ENCODE results near the gene NEDD4L.

GRCh38 chr18:58152891-58153290 is 108.9 kb downstream of the NEDD4L start:
- TF ChIP-seq CTCF (IDR thresholded peaks at IDR 0.05) (no peak), SIN3A (IDR thresholded peaks at IDR 0.05; ENCODE audit: borderline replicate concordance, insufficient read depth, low read depth, low read length) (no peak), POLR2AphosphoS5 (IDR thresholded peaks at IDR 0.05; ENCODE audit: low read depth, low read length) (no peak), REST (IDR thresholded peaks at IDR 0.05; ENCODE audit: insufficient read depth in 1 of 2, low read depth in 2 of 2, low read length in 1 of 2) (no peak)
